Measurements from ENCODE around the gene GNAO1.
A peak's percentile ranks its signal among the peaks of the same experiment; 100 is the strongest.

Gene GNAO1

GRCh38 chr16:56275076-56275475, 83.8 kb downstream of the GNAO1 start:
- H3K36me3 Mint-ChIP-seq: no peaks in the 10 kb centered on the region
- H3K27ac Mint-ChIP-seq: no peak overlapping the region
- peaks cover 14% of the 10 kb centered on the region for H3K4me1 Mint-ChIP-seq (ENCODE audit: low read depth)
- no peak overlapping the region for H3K4me3 Mint-ChIP-seq
- H3K27me3 Mint-ChIP-seq: peaks cover 11% of the 10 kb centered on the region
- H3K9me3 Mint-ChIP-seq (ENCODE audit: low read depth): no peaks in the 10 kb centered on the region

- H3K27ac Mint-ChIP-seq: no peak overlapping the region
- no peaks in the 10 kb centered on the region for H3K36me3 Mint-ChIP-seq
- H3K9me3 Mint-ChIP-seq (ENCODE audit: low read depth): no peaks in the 10 kb centered on the region
- H3K27me3 Mint-ChIP-seq: peaks cover 11% of the 10 kb centered on the region
- peaks cover 14% of the 10 kb centered on the region for H3K4me1 Mint-ChIP-seq (ENCODE audit: low read depth)
- H3K4me3 Mint-ChIP-seq: no peak overlapping the region
Measured at GRCh38 chr16:56275801-56276200, 84.5 kb downstream of the GNAO1 start.

- H3K9me3 Mint-ChIP-seq (ENCODE audit: low read depth): no peaks in the 10 kb centered on the region
- H3K27me3 Mint-ChIP-seq: peaks cover 11% of the 10 kb centered on the region
- H3K27ac Mint-ChIP-seq: no peak overlapping the region
- H3K4me1 Mint-ChIP-seq (ENCODE audit: low read depth): peaks cover 14% of the 10 kb centered on the region
- no peak overlapping the region for H3K4me3 Mint-ChIP-seq
- H3K36me3 Mint-ChIP-seq: no peaks in the 10 kb centered on the region
Measured at GRCh38 chr16:56277075-56277474, 85.8 kb downstream of the GNAO1 start.

- H3K27ac Mint-ChIP-seq: peak overlapping the region; percentile 51
- H3K9me3 Mint-ChIP-seq (ENCODE audit: low read depth): no peaks in the 10 kb centered on the region
- peaks cover 11% of the 10 kb centered on the region for H3K27me3 Mint-ChIP-seq
- peaks cover 14% of the 10 kb centered on the region for H3K4me1 Mint-ChIP-seq (ENCODE audit: low read depth)
- no peak overlapping the region for H3K4me3 Mint-ChIP-seq
- no peaks in the 10 kb centered on the region for H3K36me3 Mint-ChIP-seq
Measured at GRCh38 chr16:56278196-56278855, 87.0 kb downstream of the GNAO1 start.

- Mint-ChIP-seq H3K4me3 (no peak overlapping the region), H3K27me3 (peaks cover 10% of the 10 kb centered on the region), H3K36me3 (no peaks in the 10 kb centered on the region), H3K9me3 (ENCODE audit: low read depth) (no peaks in the 10 kb centered on the region), H3K27ac (peak overlapping the region; percentile 58), H3K4me1 (ENCODE audit: low read depth) (peaks cover 14% of the 10 kb centered on the region)
Measured at GRCh38 chr16:56279132-56279531, 87.8 kb downstream of the GNAO1 start.

GRCh38 chr16:56279914-56280313, 88.6 kb downstream of the GNAO1 start:
- H3K27ac Mint-ChIP-seq: peak overlapping the region; percentile 58
- H3K27me3 Mint-ChIP-seq: peaks cover 5% of the 10 kb centered on the region
- H3K4me1 Mint-ChIP-seq (ENCODE audit: low read depth): peaks cover 14% of the 10 kb centered on the region
- H3K4me3 Mint-ChIP-seq: no peak overlapping the region
- H3K9me3 Mint-ChIP-seq (ENCODE audit: low read depth): no peaks in the 10 kb centered on the region
- H3K36me3 Mint-ChIP-seq: no peaks in the 10 kb centered on the region

- Mint-ChIP-seq H3K27me3 (peaks cover 3% of the 10 kb centered on the region), H3K9me3 (ENCODE audit: low read depth) (no peaks in the 10 kb centered on the region), H3K36me3 (no peaks in the 10 kb centered on the region), H3K4me3 (no peak overlapping the region), H3K4me1 (ENCODE audit: low read depth) (peaks cover 14% of the 10 kb centered on the region), H3K27ac (no peak overlapping the region)
Measured at GRCh38 chr16:56281249-56281805, 90.0 kb downstream of the GNAO1 start.

- Mint-ChIP-seq H3K27ac (no peak overlapping the region), H3K4me1 (ENCODE audit: low read depth) (peaks cover 14% of the 10 kb centered on the region), H3K9me3 (ENCODE audit: low read depth) (no peaks in the 10 kb centered on the region), H3K36me3 (no peaks in the 10 kb centered on the region), H3K27me3 (no peaks in the 10 kb centered on the region), H3K4me3 (no peak overlapping the region)
Measured at GRCh38 chr16:56282451-56282850, 91.2 kb downstream of the GNAO1 start.

- H3K27ac Mint-ChIP-seq: no peak overlapping the region
- H3K27me3 Mint-ChIP-seq: no peaks in the 10 kb centered on the region
- no peaks in the 10 kb centered on the region for H3K9me3 Mint-ChIP-seq (ENCODE audit: low read depth)
- H3K4me1 Mint-ChIP-seq (ENCODE audit: low read depth): peaks cover 5% of the 10 kb centered on the region
- no peak overlapping the region for H3K4me3 Mint-ChIP-seq
- no peaks in the 10 kb centered on the region for H3K36me3 Mint-ChIP-seq
Measured at GRCh38 chr16:56284521-56284920, 93.2 kb downstream of the GNAO1 start.

- Mint-ChIP-seq H3K4me1 (ENCODE audit: low read depth) (no peaks in the 10 kb centered on the region), H3K4me3 (no peak overlapping the region), H3K27me3 (no peaks in the 10 kb centered on the region), H3K9me3 (ENCODE audit: low read depth) (no peaks in the 10 kb centered on the region), H3K27ac (no peak overlapping the region), H3K36me3 (no peaks in the 10 kb centered on the region)
Measured at GRCh38 chr16:56286809-56287208, 95.5 kb downstream of the GNAO1 start.

GRCh38 chr16:56288019-56288418, 96.7 kb downstream of the GNAO1 start:
- no peaks in the 10 kb centered on the region for H3K27me3 Mint-ChIP-seq
- no peak overlapping the region for H3K4me3 Mint-ChIP-seq
- no peak overlapping the region for H3K27ac Mint-ChIP-seq

GRCh38 chr16:56289416-56289815, 98.1 kb downstream of the GNAO1 start:
- Mint-ChIP-seq H3K4me3 (no peak overlapping the region), H3K9me3 (ENCODE audit: low read depth) (no peaks in the 10 kb centered on the region), H3K36me3 (no peaks in the 10 kb centered on the region), H3K27me3 (no peaks in the 10 kb centered on the region), H3K27ac (no peak overlapping the region), H3K4me1 (ENCODE audit: low read depth) (no peaks in the 10 kb centered on the region)

More at GRCh38 chr16:56288019-56288418, 96.7 kb downstream of the GNAO1 start:
- Mint-ChIP-seq H3K36me3 (no peaks in the 10 kb centered on the region), H3K9me3 (ENCODE audit: low read depth) (no peaks in the 10 kb centered on the region), H3K4me1 (ENCODE audit: low read depth) (no peaks in the 10 kb centered on the region)

- no peaks in the 10 kb centered on the region for H3K27me3 Mint-ChIP-seq
- no peaks in the 10 kb centered on the region for H3K36me3 Mint-ChIP-seq
- no peaks in the 10 kb centered on the region for H3K9me3 Mint-ChIP-seq (ENCODE audit: low read depth)
- H3K27ac Mint-ChIP-seq: no peak overlapping the region
- H3K4me1 Mint-ChIP-seq (ENCODE audit: low read depth): no peaks in the 10 kb centered on the region
- H3K4me3 Mint-ChIP-seq: no peak overlapping the region
Measured at GRCh38 chr16:56289862-56290261, 98.6 kb downstream of the GNAO1 start.

GRCh38 chr16:56294014-56294413, 102.7 kb downstream of the GNAO1 start:
- peaks cover 2% of the 10 kb centered on the region for H3K27me3 Mint-ChIP-seq

GRCh38 chr16:56294579-56294978, 103.3 kb downstream of the GNAO1 start:
- Mint-ChIP-seq H3K9me3 (ENCODE audit: low read depth) (no peaks in the 10 kb centered on the region), H3K36me3 (no peaks in the 10 kb centered on the region), H3K27ac (no peak overlapping the region), H3K27me3 (peaks cover 2% of the 10 kb centered on the region), H3K4me3 (no peak overlapping the region), H3K4me1 (ENCODE audit: low read depth) (peaks cover 2% of the 10 kb centered on the region)

More at GRCh38 chr16:56294014-56294413, 102.7 kb downstream of the GNAO1 start:
- H3K36me3 Mint-ChIP-seq: no peaks in the 10 kb centered on the region
- no peaks in the 10 kb centered on the region for H3K9me3 Mint-ChIP-seq (ENCODE audit: low read depth)
- no peaks in the 10 kb centered on the region for H3K4me1 Mint-ChIP-seq (ENCODE audit: low read depth)
- no peak overlapping the region for H3K4me3 Mint-ChIP-seq
- no peak overlapping the region for H3K27ac Mint-ChIP-seq
